IMR-90 (cell line): ENCODE measurements around the gene NDUFB3. TPM values are rescaled to one million over a fixed set of nuclear protein-coding genes. Genes with fewer than 3 reads are reported as not detected.

Experiments
- ATAC-seq: fragments of 200-7000 bp; cut with Tn5 transposase; 2 replicates; pipeline ENCODE4 v1.9.1; 2020; ENCODE audit warnings: low read depth, mild to moderate bottlenecking, moderate library complexity
- BruUV-seq: library from RNA; stranded (reverse); fragments of 400-500 nt; replicated peaks from 2 replicates; lab custom pipeline; 2021; lab: Mats Ljungman, UMichigan
- CTCF ChIA-PET: fragments of 300-600 bp; formaldehyde crosslinking; extraction: SDS; loops from one replicate; lab custom pipeline; 2021; ENCODE audit warnings: antibody characterized with exemption; lab: Yijun Ruan, JAX
- POLR2A ChIA-PET: fragments of 300-600 bp; sonication (Branson Sonifier 250); formaldehyde crosslinking; loops from one replicate; lab custom pipeline; 2022; ENCODE audit warnings: antibody characterized with exemption; ENCODE audit not compliant: unreplicated experiment; lab: Charles Lee
- DNase-seq: peaks from one replicate; pipeline ENCODE4 v3.0.0; 2013
- H2AFZ ChIP-seq: replicated peaks from 2 replicates; pipeline ENCODE3; 2013; ENCODE audit warnings: low read length, mild to moderate bottlenecking; ENCODE audit not compliant: poor library complexity
- H2AK5ac ChIP-seq: 2 replicates; pipeline ENCODE4 v1.6.1; 2013; ENCODE audit warnings: low read depth, low read length, inconsistent platforms
- H2AK9ac ChIP-seq: replicated peaks from 2 replicates; pipeline ENCODE3; 2013; ENCODE audit warnings: mild to moderate bottlenecking, low read depth, low read length, moderate library complexity; ENCODE audit not compliant: poor library complexity
- H2BK120ac ChIP-seq: 2 replicates; pipeline ENCODE4 v1.6.1; 2013; ENCODE audit warnings: low read depth, low read length, inconsistent platforms
- H2BK15ac ChIP-seq: 3 replicates; pipeline ENCODE4 v1.6.1; 2013; ENCODE audit warnings: low read depth, low read length, inconsistent platforms
- H2BK20ac ChIP-seq: 2 replicates; pipeline ENCODE4 v1.6.1; 2013; ENCODE audit warnings: low read depth, mild to moderate bottlenecking, inconsistent platforms, low read length, moderate library complexity
- H2BK5ac ChIP-seq: 2 replicates; pipeline ENCODE4 v1.6.1; 2013; ENCODE audit warnings: mild to moderate bottlenecking, low read depth, low read length, inconsistent platforms; ENCODE audit not compliant: poor library complexity, severe bottlenecking
- H3K14ac ChIP-seq: replicated peaks from 2 replicates; pipeline ENCODE4 v1.6.1; 2013; ENCODE audit warnings: low read depth, low read length, inconsistent platforms
- H3K18ac ChIP-seq: 2 replicates; pipeline ENCODE4 v1.6.1; 2013; ENCODE audit warnings: low read depth, low read length, control low read depth
- H3K23ac ChIP-seq: 2 replicates; pipeline ENCODE4 v1.6.1; 2013; ENCODE audit warnings: low read depth, low read length, inconsistent platforms
- H3K27ac ChIP-seq: 2 replicates; pipeline ENCODE4 v1.5.1; 2013; ENCODE audit warnings: mild to moderate bottlenecking, control low read depth, low read length; ENCODE audit not compliant: insufficient read depth
- H3K27me3 ChIP-seq: 2 replicates; pipeline ENCODE4 v1.6.1; 2013; ENCODE audit warnings: low read length; ENCODE audit not compliant: control insufficient read depth, insufficient read depth
- H3K36me3 ChIP-seq: 2 replicates; pipeline ENCODE4 v1.6.1; 2013; ENCODE audit warnings: low read length, mixed read lengths; ENCODE audit not compliant: control insufficient read depth, insufficient read depth
- H3K4ac ChIP-seq: 2 replicates; pipeline ENCODE4 v1.6.1; 2013; ENCODE audit warnings: low read depth, low read length, inconsistent platforms
- H3K4me1 ChIP-seq: 2 replicates; pipeline ENCODE4 v1.6.1; 2013; ENCODE audit warnings: low read length, mixed read lengths; ENCODE audit not compliant: control insufficient read depth, insufficient read depth
- H3K4me2 ChIP-seq: 2 replicates; pipeline ENCODE4 v1.6.1; 2013; ENCODE audit warnings: low read depth, mild to moderate bottlenecking, control low read depth, low read length, moderate library complexity
- H3K4me3 ChIP-seq: 2 replicates; pipeline ENCODE4 v1.5.1; 2013; ENCODE audit warnings: low read depth, mild to moderate bottlenecking, control low read depth, low read length, moderate library complexity; ENCODE audit not compliant: insufficient read depth
- H3K56ac ChIP-seq: 2 replicates; pipeline ENCODE4 v1.6.1; 2013; ENCODE audit warnings: low read length, inconsistent platforms; ENCODE audit not compliant: insufficient read depth; ENCODE audit errors: extremely low read depth
- H3K79me1 ChIP-seq, 2 experiments: 2 replicates each; pipeline ENCODE4 v1.6.1; 2013; ENCODE audit warnings: low read length in 2 of 2, inconsistent platforms in 1 of 2, low read depth in 1 of 2
- H3K9ac ChIP-seq: 2 replicates; pipeline ENCODE4 v1.6.1; 2013; ENCODE audit warnings: low read depth, low read length, control low read depth
- H3K9me1 ChIP-seq: 2 replicates; pipeline ENCODE4 v1.6.1; 2013; ENCODE audit warnings: low read length, inconsistent platforms; ENCODE audit not compliant: insufficient read depth
- H3K9me3 ChIP-seq: 2 replicates; pipeline ENCODE4 v1.6.1; 2013; ENCODE audit warnings: low read length; ENCODE audit not compliant: control insufficient read depth, insufficient read depth
- H4K20me1 ChIP-seq: 2 replicates; pipeline ENCODE4 v1.6.1; 2013; ENCODE audit warnings: low read length, inconsistent platforms; ENCODE audit not compliant: insufficient read depth
- H4K5ac ChIP-seq: 2 replicates; pipeline ENCODE4 v1.6.1; 2013; ENCODE audit warnings: mild to moderate bottlenecking, low read depth, low read length, control low read depth
- H4K8ac ChIP-seq, 2 experiments: 2 replicates each; pipeline ENCODE4 v1.6.1; 2013; ENCODE audit warnings: low read depth in 2 of 2, low read length in 2 of 2, control low read depth in 1 of 2, inconsistent platforms in 1 of 2
- H4K91ac ChIP-seq: 2 replicates; pipeline ENCODE4 v1.6.1; 2013; ENCODE audit warnings: low read depth, low read length, inconsistent platforms; ENCODE audit not compliant: insufficient read depth
- BHLHE40 ChIP-seq: fragments of 150-350 bp; IDR thresholded peaks from 2 replicates; pipeline ENCODE4 v1.6.1; 2016; ENCODE audit warnings: mild to moderate bottlenecking, low read depth, low read length
- CHD1 ChIP-seq: IDR thresholded peaks from 2 replicates; pipeline ENCODE4 v1.6.1; 2012; ENCODE audit warnings: low read depth, low read length, improper control_type of control experiment
- MAFK ChIP-seq: IDR thresholded peaks from 2 replicates; pipeline ENCODE4 v1.6.1; 2012; ENCODE audit warnings: low read depth, low read length, improper control_type of control experiment
- MAZ ChIP-seq: IDR thresholded peaks from 2 replicates; pipeline ENCODE4 v1.6.1; 2012; ENCODE audit warnings: low read depth, mild to moderate bottlenecking, low read length, improper control_type of control experiment, moderate library complexity, borderline replicate concordance
- MXI1 ChIP-seq: IDR thresholded peaks from 2 replicates; pipeline ENCODE4 v1.6.1; 2012; ENCODE audit warnings: low read depth, mild to moderate bottlenecking, low read length, moderate library complexity, borderline replicate concordance
- NFE2L2 ChIP-seq: fragments of 150-350 bp; IDR thresholded peaks from 2 replicates; pipeline ENCODE4 v1.6.1; 2016; ENCODE audit warnings: low read depth, mild to moderate bottlenecking, low read length
- USF2 ChIP-seq: fragments of 150-350 bp; IDR thresholded peaks from 2 replicates; pipeline ENCODE4 v1.6.1; 2017; ENCODE audit warnings: mild to moderate bottlenecking, antibody characterized with exemption, low read length, low read depth
- WGBS, 2 experiments: methylation state at CpG; one replicate each; pipeline versions ENCODE4 v1.1.5 to v1.1.7; 2013; ENCODE audit warnings: missing lambda C conversion rate in 2 of 2; ENCODE audit not compliant: insufficient read length in 1 of 2; ENCODE audit errors: extremely low coverage in 2 of 2; 5-methylcytosine and 5-hydroxymethylcytosine counted together
- dilution Hi-C: fragments of 300-500 bp; cut with HindIII; formaldehyde crosslinking; loops from one replicate; pipeline ENCODE4 v1.14.3; 2018; ENCODE audit warnings: low sequenced_read_pairs; ENCODE audit not compliant: unreplicated experiment
- in situ Hi-C: fragments of 300-500 bp; cut with MboI; formaldehyde crosslinking; loops from 3 replicates; pipeline ENCODE4 v1.14.3; 2019; ENCODE audit warnings: low sequenced_read_pairs, inconsistent platforms, mixed read lengths
- intact Hi-C: fragments of 100-400 bp; cut with micrococcal nuclease; formaldehyde crosslinking; loops from 2 replicates; pipeline ENCODE4 v1.10.0; 2022
- polyA plus RNA-seq, 3 experiments: library from polyadenylated mRNA; depleted of rRNA; stranded (reverse); fragments of >200 nt; gene quantifications; 2 replicates each; pipeline ENCODE4 v1.2.3, GENCODE V29; 2012; ENCODE audit warnings: low replicate concordance in 1 of 3
- total RNA-seq: library from RNA; depleted of rRNA; stranded (reverse); fragments of >200 nt; gene quantifications from 2 replicates; pipeline ENCODE4 v1.2.3, GENCODE V29; 2012

Gene NDUFB3
- total and polyA plus RNA-seq, 2 of the 4 experiments (the other 2 are of a cell fraction): 41.0 to 98.7 TPM

- in situ Hi-C loops: no loop called here
- Histone ChIP-seq H3K18ac (no peak overlapping the region), H2BK5ac (no peak overlapping the region), H3K9ac (no peak overlapping the region), H3K14ac (no peak overlapping the region), H3K4ac (no peak overlapping the region), H2AK9ac (no peak overlapping the region), H3K4me2 (no peak overlapping the region), H3K79me1 (peaks cover 27 to 65% of the 10 kb centered on the region in 2 experiments), H4K91ac (no peak overlapping the region), H2BK120ac (no peak overlapping the region), H3K9me3 (no peaks in the 10 kb centered on the region), H3K9me1 (peaks cover 4% of the 10 kb centered on the region), H2BK15ac (no peak overlapping the region), H4K20me1 (peaks cover 9% of the 10 kb centered on the region; the same call in 1 of the 2 replicates), H2BK20ac (no peak overlapping the region), H2AK5ac (no peak overlapping the region), H3K4me3 (no peak overlapping the region), H4K5ac (no peak overlapping the region), H3K36me3 (0 out of 2 replicates have a peak, but pooled peaks cover 1% of the 10 kb centered on the region), H3K4me1 (peaks cover 2% of the 10 kb centered on the region), H3K27me3 (no peaks in the 10 kb centered on the region), H2AFZ (no peak overlapping the region), H3K27ac (no peak overlapping the region), H4K8ac (no peak overlapping the region), H3K23ac (0 out of 2 replicates have a peak overlapping the region, but pooled peaks have one; percentile 31), H3K56ac (no peak overlapping the region)
- CTCF ChIA-PET: interaction anchor here (0.5 to 0.7 kb wide), 3 partner anchors 11 to 59 kb away, joined by 3 to 5 read pairs (median 5); no protein-coding TSS in a partner anchor
- ATAC-seq (no peak), DNase-seq (no peak)
- POLR2A ChIA-PET: no interaction called here
- dilution Hi-C loops: no loop called here
- no CpG with 5 or more reads among the region's 1 CpG for WGBS, 2 experiments
- intact Hi-C loops: no loop called here
- no TSS peak for BruUV-seq
- no peak for TF ChIP-seq NFE2L2
- no peak for TF ChIP-seq MAZ
- TF ChIP-seq BHLHE40: no peak
- TF ChIP-seq MAFK: no peak
- no peak for TF ChIP-seq USF2
- no peak for TF ChIP-seq CHD1
- TF ChIP-seq MXI1: no peak
Observed at GRCh38 chr2:201058914-201059313, 12.9 kb upstream of the NDUFB3 start.
